K562 (cell line): ENCODE data around the gene TRMU.

ENCODE experiments used
- NR3C1 ChIP-seq: sonication (generic); formaldehyde crosslinking; IDR thresholded peaks from 2 replicates; pipeline ENCODE4 v1.8.1; 2022; ENCODE audit warnings: missing genetic modification reagents
- SFPQ ChIP-seq: fragments of 200-400 bp; formaldehyde crosslinking; IDR thresholded peaks from 2 replicates; pipeline ENCODE4 v1.6.1; 2017; ENCODE audit warnings: mild to moderate bottlenecking, low read depth, low read length, moderate library complexity
- SIX5 ChIP-seq, 2 experiments: IDR thresholded peaks; 2 replicates each; pipeline ENCODE4 v1.6.1; 2011; ENCODE audit warnings: low read length in 2 of 2, borderline replicate concordance in 1 of 2, low read depth in 1 of 2, mild to moderate bottlenecking in 1 of 2, moderate library complexity in 1 of 2; ENCODE audit not compliant: insufficient read depth in 1 of 2

GRCh38 chr22:46389081-46389480, 53.6 kb downstream of the TRMU start:
- no peak for TF ChIP-seq NR3C1 (CRISPR knock-in tag)
- no peak for TF ChIP-seq SIX5 (IDR thresholded peaks at IDR 0.05; ENCODE audit: borderline replicate concordance in 1 of 2, insufficient read depth in 1 of 2, low read depth in 1 of 2, low read length in 2 of 2)
- no peak for TF ChIP-seq SFPQ
